NCI-H2171 treated with DMSO at 0.1 percent for 48 hours (cell line): ENCODE measurements around the gene SAPCD1.
"Not testable (repeated sequence)": the region's sequence is repeated elsewhere in the genome, so short reads cannot be mapped to it uniquely, and the experiment has no call there.

Experiments
- DNase-seq: peaks from one replicate; lab custom pipeline; 2025; lab: John Stamatoyannopoulos, UW

Gene SAPCD1

DNA sequence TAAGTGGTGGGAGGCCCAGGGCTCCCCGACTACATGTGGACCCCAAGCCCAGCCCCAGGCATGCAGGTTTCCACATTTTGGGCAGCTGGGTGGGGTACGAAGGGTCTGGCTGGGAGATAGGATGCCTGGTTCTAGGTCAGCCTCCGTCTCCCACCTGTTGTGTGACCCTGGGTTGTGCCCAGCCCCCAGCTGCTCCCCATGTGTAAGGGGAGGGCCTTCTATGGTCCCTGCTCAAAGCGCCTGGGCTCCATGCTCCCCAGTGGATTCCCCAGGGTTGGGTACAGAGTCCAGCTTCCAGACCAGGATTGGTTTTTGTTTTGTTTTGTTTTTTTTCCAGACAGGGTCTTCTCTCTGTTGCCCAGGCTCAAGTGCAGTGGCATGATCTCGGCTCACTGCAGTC lies 15.7 kb downstream of the SAPCD1 start:
- DNase-seq: no peak

DNA sequence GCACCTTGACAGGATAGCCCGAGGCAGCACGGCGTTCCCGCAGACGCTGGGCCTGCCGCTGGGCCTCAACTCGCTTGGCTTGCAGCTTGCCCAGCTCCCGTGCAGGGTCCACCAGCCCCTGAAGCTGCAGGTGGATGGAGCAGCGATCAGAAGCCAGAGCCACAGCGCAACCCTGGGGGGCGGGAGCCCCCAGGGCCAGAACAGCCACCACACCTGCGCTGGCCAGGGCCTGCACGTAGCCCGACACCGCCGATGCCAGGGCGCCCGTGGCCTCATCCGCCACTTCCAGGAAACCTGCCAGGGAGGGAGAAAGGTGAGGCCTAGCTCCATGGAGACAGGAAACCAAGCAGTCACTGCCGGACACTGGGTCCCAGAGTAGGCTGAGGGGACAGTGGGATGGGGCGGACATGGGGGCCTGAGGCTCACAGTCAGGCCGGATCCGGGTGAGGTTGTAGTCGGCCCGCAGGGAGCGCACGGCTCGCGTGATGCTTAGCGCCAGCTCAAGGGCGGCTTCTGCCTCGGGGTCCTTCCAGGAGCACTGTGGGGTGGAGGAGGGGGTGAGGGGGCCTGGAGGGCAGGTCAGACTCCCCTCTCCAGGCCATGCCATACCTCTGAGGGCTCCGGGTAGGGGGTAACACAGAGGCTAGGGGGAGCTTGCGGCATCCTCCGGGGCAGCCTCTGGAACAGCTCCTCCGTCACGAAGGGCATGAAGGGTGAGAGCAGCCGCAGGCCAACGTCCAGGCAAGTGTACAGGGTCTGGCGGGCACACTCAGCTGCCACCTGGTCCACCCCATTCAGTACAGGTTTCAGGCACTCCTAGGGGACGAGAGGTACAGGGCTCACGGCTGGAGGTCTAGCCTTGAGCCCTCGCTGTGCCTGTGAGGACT lies 16.8 kb downstream of the SAPCD1 start:
- DNase-seq: no peak

DNA sequence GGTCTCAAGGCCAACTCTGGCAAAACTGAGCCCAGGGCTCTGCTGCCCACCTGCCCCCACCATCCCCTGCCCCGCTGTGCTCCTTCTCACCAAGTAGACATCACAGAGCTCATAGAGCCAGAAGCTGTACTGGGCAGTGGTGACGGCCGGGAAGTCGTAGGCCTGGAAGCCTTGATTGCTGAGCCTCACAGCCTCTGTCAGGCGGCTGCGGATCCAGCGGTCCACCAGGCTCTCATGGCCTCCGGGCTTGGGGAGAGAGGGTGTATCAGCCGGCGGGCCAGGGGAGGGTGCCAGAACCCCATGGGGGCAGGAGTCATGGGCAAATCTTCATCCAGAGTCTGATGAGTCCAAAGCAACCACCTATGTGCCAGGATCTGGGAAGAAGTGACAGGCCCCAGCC lies 17.5 kb downstream of the SAPCD1 start:
- no peak for DNase-seq

DNA sequence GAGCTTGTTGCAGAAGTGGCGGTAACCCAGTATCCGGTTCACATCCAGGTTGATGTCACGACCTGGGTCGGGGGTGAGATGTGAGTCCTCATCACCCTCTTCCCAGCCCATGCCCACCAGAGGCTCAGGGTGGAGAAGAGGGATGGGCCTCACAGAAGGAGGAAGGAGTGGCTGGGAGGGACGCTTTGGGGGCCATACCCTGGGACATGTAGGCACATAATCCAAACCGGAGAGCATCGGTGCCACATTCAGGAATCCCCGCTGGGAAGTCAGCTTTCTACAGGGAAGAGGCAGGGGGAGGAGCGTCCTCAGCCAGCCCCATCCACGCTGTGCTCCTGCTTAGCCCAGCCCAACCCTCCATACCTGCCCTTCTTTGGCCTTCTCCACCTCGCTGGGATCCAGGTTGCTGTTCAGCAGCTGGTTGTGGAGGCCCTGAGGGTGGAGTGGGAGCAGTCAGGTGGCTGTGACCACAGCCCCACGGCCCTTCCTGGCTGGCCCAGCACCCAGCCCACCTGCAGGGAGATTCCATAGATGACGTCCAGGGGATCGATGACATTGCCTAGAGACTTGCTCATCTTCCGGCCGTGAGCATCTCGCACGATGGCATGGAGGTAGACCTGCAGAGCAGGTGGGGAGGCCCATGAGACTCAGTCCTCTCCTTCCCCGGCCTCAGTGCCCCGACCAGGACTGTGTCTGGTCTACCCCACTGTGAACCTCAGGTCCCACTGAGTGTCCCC lies 18.2 kb downstream of the SAPCD1 start:
- DNase-seq: no peak

DNA sequence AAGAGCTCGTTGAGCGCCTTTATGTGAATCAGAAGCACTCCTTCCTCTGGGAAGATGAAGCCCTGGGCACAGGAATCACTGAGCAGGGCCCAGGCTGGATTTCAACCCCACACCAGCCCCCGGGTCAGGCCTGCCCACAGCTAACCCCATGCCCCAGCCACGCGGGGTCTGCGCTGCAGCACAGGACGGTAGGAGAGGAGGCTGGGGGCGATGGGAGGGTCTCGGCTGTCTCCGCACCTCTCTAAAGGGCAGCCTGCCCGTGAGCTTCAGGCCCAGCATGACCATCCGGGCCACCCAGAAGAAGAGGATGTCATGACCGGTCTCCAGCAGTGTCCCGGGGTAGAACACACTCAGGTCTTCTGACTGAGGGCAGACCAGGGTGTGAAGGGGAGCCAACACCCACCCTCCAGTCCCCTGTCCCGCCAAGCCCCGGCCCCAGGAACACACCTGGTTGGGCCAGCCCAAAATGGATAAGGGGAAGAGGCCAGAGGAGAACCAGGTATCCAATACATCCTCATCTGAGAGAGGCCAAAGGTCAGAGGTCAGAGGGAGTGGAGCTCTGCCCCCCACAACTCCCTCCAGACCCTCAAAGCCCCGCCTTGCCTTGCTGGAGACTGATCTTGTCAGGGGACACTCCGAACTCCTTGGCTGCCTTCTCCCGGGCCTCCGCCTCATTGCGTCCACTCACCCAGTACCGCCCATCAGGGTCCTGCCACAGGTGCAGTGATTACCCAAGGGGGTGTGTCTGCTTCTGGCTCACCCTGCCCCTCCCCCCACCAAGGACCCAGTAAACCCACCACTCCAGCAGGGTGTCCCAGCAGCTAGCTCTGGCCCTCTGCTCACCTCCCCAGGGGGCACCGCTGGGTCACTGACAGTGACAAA lies 19.0 kb downstream of the SAPCD1 start:
- DNase-seq: no peak

DNA sequence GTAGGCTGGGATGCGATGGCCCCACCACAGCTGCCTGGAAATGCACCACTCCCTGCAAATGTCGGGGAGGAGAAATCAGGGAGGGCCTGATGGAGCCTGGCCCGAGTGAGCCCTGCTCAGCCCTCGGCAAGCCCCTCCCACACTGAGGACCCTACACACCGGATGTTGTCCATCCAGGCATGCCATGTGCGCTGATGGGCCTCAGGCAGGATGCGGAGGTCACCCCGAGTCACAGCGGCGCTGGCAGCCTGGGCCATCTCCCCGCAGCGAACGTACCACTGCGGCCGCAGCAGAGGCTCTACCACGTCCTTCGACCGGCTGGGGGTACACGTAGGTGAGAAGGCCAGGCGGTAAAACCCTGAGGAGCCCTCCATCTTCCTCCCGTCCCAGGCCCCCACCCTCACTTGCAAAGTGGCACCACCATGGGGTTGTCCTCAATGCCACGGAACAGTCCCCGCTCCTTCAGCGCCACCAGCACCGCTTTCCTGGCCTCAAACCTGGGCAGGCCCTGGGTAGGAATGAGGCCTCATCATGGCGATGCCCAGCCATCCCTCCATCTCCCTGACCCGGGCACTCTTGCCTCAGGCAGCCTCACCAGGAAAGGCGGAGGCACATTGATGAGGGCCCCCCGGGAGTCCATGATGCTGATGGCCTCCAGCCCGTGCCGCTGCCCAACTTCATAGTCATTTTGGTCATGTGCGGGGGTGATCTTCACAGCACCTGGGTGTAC lies 19.8 kb downstream of the SAPCD1 start:
- DNase-seq: no peak

DNA sequence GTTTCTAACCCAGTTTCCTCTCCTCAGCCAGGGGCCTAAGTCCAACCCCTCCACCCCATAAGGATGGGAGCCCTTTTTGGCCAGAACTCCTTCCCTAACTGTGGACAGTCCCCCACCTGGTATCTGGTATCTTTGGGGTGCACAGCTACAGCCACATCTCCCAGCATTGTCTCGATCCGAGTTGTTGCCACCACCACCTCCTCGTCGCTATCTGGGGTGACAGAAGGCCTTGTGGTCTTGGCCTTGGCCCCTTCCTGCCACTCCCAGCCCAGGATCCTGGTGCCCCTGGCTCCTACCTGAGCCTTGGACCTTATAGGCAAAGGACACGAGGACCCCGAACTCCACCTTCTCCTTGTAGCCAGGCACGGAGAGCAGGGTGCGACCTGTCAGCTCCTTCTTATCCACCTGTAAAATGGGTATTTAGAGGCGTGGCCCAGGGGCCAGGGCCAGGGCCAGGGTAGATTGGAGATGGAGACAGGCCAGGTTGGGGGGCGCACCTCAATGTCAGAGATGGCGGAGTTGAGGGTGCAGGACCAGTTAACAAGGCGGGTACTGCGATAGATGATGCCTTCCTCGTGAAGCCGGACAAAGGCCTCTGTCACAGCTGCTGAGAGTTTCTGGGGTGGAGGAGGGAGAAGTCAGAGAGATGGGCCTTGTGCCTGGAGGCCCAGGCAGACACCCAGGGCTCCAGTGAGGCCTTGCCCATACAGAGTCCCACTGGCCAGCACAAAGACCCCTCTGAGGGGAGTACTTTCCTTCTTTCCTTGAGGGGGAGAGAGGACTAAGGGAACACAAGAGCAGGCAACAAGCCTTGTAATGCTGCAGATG lies 21.9 kb downstream of the SAPCD1 start:
- no peak for DNase-seq

DNA sequence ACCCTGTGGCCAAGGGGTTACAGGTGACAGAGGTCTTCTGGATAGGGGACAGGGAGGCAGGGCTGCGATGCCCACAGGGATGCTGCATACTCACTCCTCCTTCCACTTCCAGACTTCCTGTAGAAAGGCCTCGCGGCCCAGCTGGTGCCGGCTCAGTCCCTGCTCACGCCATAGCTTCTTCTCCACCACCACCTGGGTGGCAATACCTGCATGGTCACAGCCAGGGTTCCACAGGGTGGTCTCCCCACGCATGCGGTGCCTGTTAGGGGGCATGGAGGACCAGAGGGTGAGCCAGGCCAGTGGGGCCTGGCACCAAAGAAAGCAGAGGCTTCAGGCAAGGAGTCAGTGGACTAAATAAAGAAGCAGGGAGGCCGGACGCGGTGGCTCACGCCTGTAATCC lies 23.0 kb downstream of the SAPCD1 start:
- no peak for DNase-seq

DNA sequence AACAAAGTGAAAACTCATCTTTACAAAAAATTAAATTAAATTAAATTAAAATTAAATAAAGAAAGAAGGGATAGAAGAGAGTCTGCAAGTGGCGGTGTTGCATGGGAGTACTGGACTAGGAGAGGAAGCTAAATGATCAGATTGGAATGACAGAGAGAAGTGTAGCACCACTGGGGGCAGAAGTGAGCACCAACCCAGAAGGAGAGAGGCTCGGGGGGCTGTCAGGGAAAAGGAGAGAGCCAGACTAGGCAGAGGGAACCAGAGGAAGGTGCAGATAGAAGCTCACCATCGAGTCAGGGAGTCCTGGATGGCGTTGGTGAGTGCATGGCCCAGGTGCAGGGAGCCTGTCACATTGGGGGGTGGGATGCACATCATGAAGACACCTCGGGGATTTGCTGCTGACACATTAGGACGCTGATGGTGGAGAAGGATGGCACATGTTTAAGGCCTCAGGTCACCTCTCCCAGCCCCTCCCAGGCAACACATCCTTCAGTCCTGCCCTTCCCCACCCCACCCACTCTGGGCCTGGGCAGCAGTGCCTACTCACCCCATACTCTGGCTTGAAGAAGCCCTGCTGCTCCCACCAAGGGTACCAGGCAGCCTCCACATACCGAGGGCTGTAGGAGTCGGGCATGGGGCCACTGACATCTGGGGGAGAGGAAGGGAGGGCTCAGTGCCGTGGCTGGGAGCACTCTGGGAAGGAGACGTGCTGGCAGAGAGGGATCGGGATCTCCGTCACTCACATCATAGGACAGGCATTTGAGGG lies 29.1 kb downstream of the SAPCD1 start:
- DNase-seq: peak; percentile 74

DNA sequence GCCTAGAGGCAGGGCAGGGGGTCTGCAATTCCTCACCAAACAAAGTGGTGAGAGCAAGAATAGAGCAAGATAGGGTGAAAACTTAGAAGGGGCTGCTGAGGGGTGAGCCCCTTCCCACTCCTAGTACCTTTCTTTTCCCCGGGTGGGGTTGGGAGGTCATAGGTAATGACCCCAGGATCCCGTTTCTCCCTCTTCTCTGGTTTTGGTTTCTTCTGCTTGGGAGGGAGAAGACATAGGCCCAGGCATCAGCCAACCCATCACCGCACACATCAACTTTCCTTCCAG lies 29.6 kb downstream of the SAPCD1 start:
- no peak for DNase-seq

DNA sequence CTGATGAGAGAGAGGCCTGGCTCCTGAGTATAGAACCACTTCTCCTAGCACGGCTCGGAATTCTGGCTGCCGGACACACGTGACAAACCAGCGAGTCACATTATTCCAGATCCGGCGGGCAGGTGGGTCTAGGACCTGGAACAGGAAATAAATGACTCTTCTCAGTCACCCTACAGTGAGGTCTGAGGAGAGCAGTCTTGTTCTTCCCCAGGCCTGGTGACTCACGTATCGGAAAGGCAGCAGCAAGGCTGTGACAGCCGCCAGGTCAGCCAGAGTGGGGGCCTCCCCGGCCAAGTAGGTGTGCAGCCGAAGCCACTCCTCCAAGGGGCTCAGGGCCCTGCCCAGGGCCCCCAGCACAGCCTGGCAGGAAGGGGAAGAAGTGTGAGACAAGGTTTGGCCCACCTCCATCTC lies 30.3 kb downstream of the SAPCD1 start:
- DNase-seq: no peak

DNA sequence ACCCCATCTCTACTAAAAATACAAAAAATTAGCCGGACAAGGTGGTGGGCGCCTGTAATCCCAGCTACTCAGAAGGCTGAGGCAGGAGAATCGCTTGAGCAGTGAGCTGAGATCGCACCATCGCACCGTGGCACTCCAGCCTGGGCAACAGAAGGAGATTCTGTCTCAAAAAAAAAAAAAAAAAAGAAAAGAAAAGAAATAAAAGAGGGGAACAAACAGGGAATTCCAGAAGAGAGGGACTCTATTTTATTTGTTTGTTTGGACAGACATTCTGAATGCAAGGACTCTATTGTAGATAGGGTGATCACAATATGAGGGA lies 31.4 kb downstream of the SAPCD1 start:
- not testable (repeated sequence) for DNase-seq

DNA sequence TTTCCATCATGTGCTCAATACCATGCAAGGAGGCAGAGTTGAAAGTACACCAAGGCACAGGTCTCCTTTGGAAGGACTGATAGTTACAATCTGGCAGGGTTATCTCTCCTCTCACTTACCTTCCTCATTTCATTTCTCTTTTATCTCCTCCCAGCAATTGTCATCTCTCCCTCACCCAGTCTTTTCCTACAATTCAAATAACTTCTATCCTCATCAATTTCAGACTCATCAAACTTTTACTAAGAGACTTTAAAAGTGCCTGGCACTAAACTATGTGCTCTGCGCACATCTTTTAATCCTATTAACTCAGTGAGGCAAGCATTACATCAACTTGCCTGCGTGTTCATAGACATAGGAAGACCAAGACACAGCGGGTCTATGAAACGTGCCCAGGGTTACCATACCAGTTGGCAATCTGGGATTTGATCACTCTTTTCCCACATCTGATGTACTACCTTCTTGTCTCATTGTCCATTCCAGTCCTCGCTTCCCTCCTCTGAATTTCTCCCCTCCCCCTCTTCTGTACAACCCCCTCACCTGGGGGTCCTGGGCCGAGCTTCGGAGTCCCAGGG lies 31.9 kb downstream of the SAPCD1 start:
- peak; percentile 49 for DNase-seq

DNA sequence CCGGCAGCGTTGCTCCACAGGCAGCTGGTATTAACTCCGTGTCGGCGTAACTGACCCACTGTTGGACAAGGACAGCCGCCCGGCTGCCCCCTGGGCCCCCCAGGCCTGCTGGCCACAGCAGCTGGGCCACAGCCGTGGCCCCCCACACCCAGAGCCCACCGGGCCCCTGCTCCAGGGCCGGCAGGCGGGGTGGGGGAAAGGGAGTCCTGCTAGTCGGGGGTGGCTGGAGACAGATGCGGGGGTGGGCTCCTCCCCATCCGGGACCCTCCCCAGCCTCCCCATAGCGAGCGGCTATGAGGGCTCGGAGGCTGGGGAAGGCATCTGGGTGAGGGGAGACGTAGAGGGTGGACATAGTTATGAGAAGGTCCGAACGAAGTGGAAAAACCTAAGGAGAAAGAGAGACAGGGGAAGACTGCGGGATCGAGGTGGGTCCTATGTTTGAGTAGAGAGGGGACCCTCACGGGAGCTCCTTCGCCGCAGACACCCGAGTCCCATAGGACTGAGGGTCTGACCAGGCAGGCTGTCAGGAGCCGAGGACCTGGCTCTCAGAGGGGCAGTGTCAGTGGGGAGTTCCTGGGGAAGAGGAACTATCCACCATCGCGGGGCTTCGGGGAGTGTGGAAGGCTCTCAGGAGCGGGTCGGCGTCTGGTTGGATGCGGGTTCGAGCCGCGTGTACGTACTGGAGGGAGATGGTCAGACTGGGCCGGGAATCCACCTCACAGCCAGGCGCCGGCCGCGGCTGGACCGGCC lies 32.6 kb downstream of the SAPCD1 start:
- DNase-seq: no peak

DNA sequence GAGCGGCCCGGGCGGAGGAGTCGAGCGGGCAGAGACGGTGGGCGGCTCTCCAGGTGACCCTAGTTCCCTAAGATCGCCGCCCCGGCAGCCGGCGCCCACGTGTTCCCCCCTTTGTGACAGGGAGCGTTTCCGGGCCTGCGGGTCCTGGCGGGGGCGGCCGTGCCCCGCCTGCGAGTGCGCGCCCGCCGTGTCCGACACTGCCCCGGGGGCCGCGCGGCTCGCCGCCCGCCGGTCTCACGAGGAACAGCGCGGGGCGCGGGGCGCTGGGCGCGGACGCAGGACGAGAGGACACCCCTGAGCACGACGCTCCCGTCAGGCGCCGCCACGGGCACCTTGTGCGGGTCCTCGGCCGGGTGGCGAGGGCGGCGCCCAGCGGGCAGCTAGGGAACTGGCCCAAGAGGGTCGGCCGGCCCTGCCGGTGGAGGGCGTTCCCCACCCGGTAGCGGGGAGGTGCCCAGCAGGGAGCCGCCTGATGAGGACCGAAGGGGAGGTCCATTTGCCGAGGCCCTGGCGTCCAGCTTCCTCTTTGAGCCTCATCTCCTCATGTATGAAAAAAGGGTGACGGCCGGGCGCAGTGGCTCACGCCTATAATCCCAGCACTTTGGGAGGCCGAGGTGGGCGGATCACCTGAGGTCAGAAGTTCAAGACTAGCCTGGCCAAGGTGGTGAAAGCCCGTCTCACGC lies 33.3 kb downstream of the SAPCD1 start, which contains the start of gene VARS1:
Gene VARS1 (minus strand): TSS at position 137 of the 683 bp plus-strand sequence. CDS start 535 bp downstream, outside the sequence.
- DNase-seq: peak; percentile 86

DNA sequence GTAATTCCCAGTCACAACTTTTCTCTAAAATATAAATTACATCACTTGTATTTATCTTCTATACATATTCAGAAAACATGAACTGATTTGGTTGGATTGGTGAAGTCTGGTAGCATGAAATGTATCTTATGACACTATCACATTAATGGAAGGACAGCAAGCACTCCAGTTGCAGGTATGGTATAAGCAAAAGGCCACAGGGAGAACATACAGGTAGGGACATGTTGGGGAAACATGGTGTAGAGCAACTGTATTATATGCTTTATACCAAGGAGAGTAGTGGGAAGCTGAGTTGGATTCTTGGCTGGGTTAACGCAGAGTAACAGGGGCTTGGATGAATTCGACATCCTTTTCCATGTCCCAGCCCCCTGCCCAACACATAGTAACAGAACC lies 34.5 kb downstream of the SAPCD1 start:
- DNase-seq: no peak

DNA sequence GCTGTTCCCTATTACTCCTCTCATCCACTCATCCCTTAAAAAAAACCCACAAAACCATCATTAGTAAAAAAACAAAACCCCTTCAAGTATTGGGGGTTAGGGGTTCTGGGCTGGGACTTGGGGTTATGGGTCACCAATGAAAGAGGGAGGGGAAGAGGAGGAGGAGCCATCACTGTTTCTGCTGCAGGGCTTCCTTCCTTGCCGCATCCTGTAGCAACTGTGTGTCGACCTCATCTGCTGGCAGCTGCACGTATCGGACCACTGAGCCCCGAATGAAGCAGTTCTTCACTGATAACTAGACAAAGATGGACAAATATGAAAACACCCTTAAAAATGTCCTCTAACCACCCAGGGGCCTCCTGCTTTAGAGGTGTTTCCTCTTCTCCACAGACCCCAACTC lies 35.1 kb downstream of the SAPCD1 start:
- DNase-seq: no peak

DNA sequence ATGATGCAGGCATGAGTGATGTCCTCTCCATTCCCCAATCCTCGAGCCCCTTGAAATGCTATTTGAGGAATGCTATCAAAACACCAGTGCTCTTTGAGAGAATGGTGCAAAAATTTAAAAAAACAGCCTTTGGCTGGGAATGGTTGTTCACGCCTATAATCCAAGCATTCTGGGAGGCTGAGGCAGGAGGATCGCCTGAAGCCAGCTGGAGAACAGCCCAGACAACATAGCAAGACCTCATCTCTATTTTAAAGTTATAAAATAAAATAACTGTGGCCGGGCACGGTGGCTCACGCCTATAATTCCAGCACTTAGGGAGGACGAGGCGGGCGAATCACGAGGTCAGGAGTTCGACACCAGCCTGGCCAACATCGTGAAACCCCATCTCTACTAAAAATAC lies 37.3 kb downstream of the SAPCD1 start:
- DNase-seq: no peak
